ENCODE measurements around the gene ZNF280B.

GRCh38 chr22:22450343-22450839 lies 58.2 kb downstream of the ZNF280B start:
- TF ChIP-seq POLR2A (IDR thresholded peaks at IDR 0.05), result no peak
- TF ChIP-seq CTCF (IDR thresholded peaks at IDR 0.05), result peak in 3 of 6 experiments; percentile 10 to 30 (median 18)

Measured in adrenal gland (tissue), 5 donors.